H9 (cell line): ENCODE results near the gene PABPN1. TPM values are rescaled to one million over a fixed set of nuclear protein-coding genes. Genes with fewer than 3 reads are reported as not detected.

Experiments used
- DNase-seq: peaks from one replicate; pipeline ENCODE4 v3.0.0-alpha.2; 2017
- H2AFZ ChIP-seq: one replicate; pipeline ENCODE4 v1.6.1; 2013; ENCODE audit warnings: mild to moderate bottlenecking, low read length, control low read depth, moderate library complexity
- H2AK5ac ChIP-seq: 2 replicates; pipeline ENCODE4 v1.6.1; 2013; ENCODE audit warnings: low read length, control low read depth, mixed read lengths; ENCODE audit not compliant: insufficient read length
- H2BK120ac ChIP-seq: one replicate; pipeline ENCODE4 v1.6.1; 2013; ENCODE audit warnings: low read depth, mild to moderate bottlenecking, low read length, control low read depth, inconsistent platforms; ENCODE audit not compliant: poor library complexity, severe bottlenecking
- H2BK12ac ChIP-seq: 2 replicates; pipeline ENCODE4 v1.6.1; 2013; ENCODE audit warnings: low read length, control low read depth, mixed read lengths, low read depth; ENCODE audit not compliant: insufficient read length
- H2BK15ac ChIP-seq: 2 replicates; pipeline ENCODE4 v1.6.1; 2013; ENCODE audit warnings: low read depth, low read length, control low read depth
- H2BK20ac ChIP-seq: one replicate; pipeline ENCODE4 v1.6.1; 2013; ENCODE audit warnings: low read depth, mild to moderate bottlenecking, low read length, control low read depth, inconsistent platforms; ENCODE audit not compliant: poor library complexity, severe bottlenecking
- H2BK5ac ChIP-seq: 2 replicates; pipeline ENCODE4 v1.6.1; 2013; ENCODE audit warnings: low read length, control low read depth, mixed read lengths; ENCODE audit not compliant: insufficient read length
- H3K14ac ChIP-seq: 2 replicates; pipeline ENCODE4 v1.6.1; 2013; ENCODE audit warnings: low read length, control low read depth; ENCODE audit not compliant: insufficient read depth
- H3K18ac ChIP-seq: 2 replicates; pipeline ENCODE4 v1.6.1; 2013; ENCODE audit warnings: low read depth, mild to moderate bottlenecking, mixed read lengths, low read length, control low read depth; ENCODE audit not compliant: insufficient read length
- H3K23ac ChIP-seq: 2 replicates; pipeline ENCODE4 v1.6.1; 2013; ENCODE audit warnings: low read length, control low read depth, mixed read lengths, low read depth; ENCODE audit not compliant: insufficient read length
- H3K23me2 ChIP-seq: 2 replicates; pipeline ENCODE4 v1.6.1; 2013; ENCODE audit warnings: low read depth, mild to moderate bottlenecking, mixed read lengths, low read length, control low read depth; ENCODE audit not compliant: insufficient read length, poor library complexity, severe bottlenecking
- H3K27ac ChIP-seq: 2 replicates; pipeline ENCODE4 v1.5.1; 2013; ENCODE audit warnings: low read length, control low read depth, mixed read lengths, low read depth; ENCODE audit not compliant: insufficient read length
- H3K27me3 ChIP-seq: 2 replicates; pipeline ENCODE4 v1.6.1; 2013; ENCODE audit warnings: low read length, control low read depth, inconsistent platforms; ENCODE audit not compliant: insufficient read depth
- H3K4ac ChIP-seq: 2 replicates; pipeline ENCODE4 v1.6.1; 2013; ENCODE audit warnings: low read depth, mild to moderate bottlenecking, control low read depth, inconsistent platforms, low read length, moderate library complexity
- H3K4me1 ChIP-seq: 2 replicates; pipeline ENCODE4 v1.6.1; 2013; ENCODE audit warnings: low read length, control low read depth, inconsistent platforms; ENCODE audit not compliant: insufficient read depth
- H3K4me2 ChIP-seq: 2 replicates; pipeline ENCODE4 v1.6.1; 2013; ENCODE audit warnings: low read length, control low read depth, mixed read lengths; ENCODE audit not compliant: insufficient read length, insufficient read depth
- H3K56ac ChIP-seq: 2 replicates; pipeline ENCODE4 v1.6.1; 2013; ENCODE audit warnings: low read depth, mild to moderate bottlenecking, mixed read lengths, low read length, control low read depth; ENCODE audit not compliant: insufficient read length
- H3K79me1 ChIP-seq: 2 replicates; pipeline ENCODE4 v1.6.1; 2013; ENCODE audit warnings: low read depth, mild to moderate bottlenecking, moderate library complexity, low read length, control low read depth, inconsistent platforms; ENCODE audit not compliant: insufficient read depth, poor library complexity, severe bottlenecking
- H3K79me2 ChIP-seq: 2 replicates; pipeline ENCODE4 v1.6.1; 2013; ENCODE audit warnings: low read length, control low read depth, inconsistent platforms; ENCODE audit not compliant: insufficient read depth
- H3K9ac ChIP-seq: 2 replicates; pipeline ENCODE4 v1.6.1; 2013; ENCODE audit warnings: low read length, control low read depth, mixed read lengths; ENCODE audit not compliant: insufficient read length; ENCODE audit errors: extremely low read depth
- H3K9me3 ChIP-seq: one replicate; pipeline ENCODE4 v1.6.1; 2013; ENCODE audit warnings: low read depth, low read length, inconsistent platforms; ENCODE audit not compliant: control insufficient read depth
- H3T11ph ChIP-seq: one replicate; pipeline ENCODE4 v1.6.1; 2013; ENCODE audit warnings: mild to moderate bottlenecking, low read length, control low read depth, inconsistent platforms
- H4K20me1 ChIP-seq: one replicate; pipeline ENCODE4 v1.6.1; 2013; ENCODE audit not compliant: control insufficient read depth, insufficient read length, insufficient read depth
- H4K5ac ChIP-seq: 2 replicates; pipeline ENCODE4 v1.6.1; 2013; ENCODE audit warnings: low read depth, mild to moderate bottlenecking, mixed read lengths, low read length, control low read depth; ENCODE audit not compliant: insufficient read length
- H4K8ac ChIP-seq: replicated peaks from 2 replicates; pipeline ENCODE4 v1.6.1; 2013; ENCODE audit warnings: low read length, control low read depth, mixed read lengths, low read depth; ENCODE audit not compliant: insufficient read length
- H4K91ac ChIP-seq: 2 replicates; pipeline ENCODE4 v1.6.1; 2013; ENCODE audit warnings: low read depth, mild to moderate bottlenecking, moderate library complexity, mixed read lengths, low read length, control low read depth; ENCODE audit not compliant: insufficient read length
- H3K27ac Mint-ChIP-seq, 3 experiments: 2 replicates in 2 of 3; 3 replicates in 1 of 3; pipeline ENCODE4 v1.8.0; 2020 to 2021; ENCODE audit warnings: mixed read lengths in 3 of 3, mild to moderate bottlenecking in 1 of 3, moderate library complexity in 1 of 3
- H3K27me3 Mint-ChIP-seq: 2 replicates; pipeline ENCODE4 v1.8.0; 2021; ENCODE audit warnings: low read depth, mild to moderate bottlenecking, moderate library complexity, mixed read lengths
- H3K36me3 Mint-ChIP-seq, 3 experiments: 2 replicates in 2 of 3; 3 replicates in 1 of 3; pipeline ENCODE4 v1.8.0; 2020 to 2021; ENCODE audit warnings: low read depth in 3 of 3, mixed read lengths in 3 of 3; ENCODE audit not compliant: insufficient read depth in 1 of 3
- H3K4me1 Mint-ChIP-seq, 2 experiments: 2 replicates each; pipeline ENCODE4 v1.8.0; 2020; ENCODE audit warnings: mixed read lengths in 2 of 2
- H3K4me3 Mint-ChIP-seq, 2 experiments: 2 replicates in 1 of 2; 3 replicates in 1 of 2; pipeline ENCODE4 v1.8.0; 2020 to 2021; ENCODE audit warnings: mild to moderate bottlenecking in 2 of 2, mixed read lengths in 2 of 2, moderate library complexity in 1 of 2
- H3K9me3 Mint-ChIP-seq, 2 experiments: 2 replicates in 1 of 2; 3 replicates in 1 of 2; pipeline ENCODE4 v1.8.0; 2020; ENCODE audit warnings: mild to moderate bottlenecking in 2 of 2, mixed read lengths in 2 of 2, moderate library complexity in 1 of 2
- CTCF ChIP-seq: fragments of 200-600 bp; sonication (generic); conservative IDR thresholded peaks from 3 replicates; pipeline ENCODE4 v1.8.0; 2021; ENCODE audit warnings: antibody characterized with exemption, mild to moderate bottlenecking
- WGBS: extraction: QIAGEN DNeasy Blood & Tissue Kit; methylation state at CpG from one replicate; pipeline ENCODE4 v1.1.7; 2013; ENCODE audit warnings: missing lambda C conversion rate, low lambda C conversion rate, mixed read lengths; ENCODE audit not compliant: insufficient read length; ENCODE audit errors: extremely low coverage; 5-methylcytosine and 5-hydroxymethylcytosine counted together
- total RNA-seq: library from RNA; stranded (reverse); gene quantifications from 2 replicates; pipeline ENCODE4 v1.2.1, GENCODE V29; 2021

Gene PABPN1
- total RNA-seq, 1 experiment from 2014 or later: 333 TPM

DNA sequence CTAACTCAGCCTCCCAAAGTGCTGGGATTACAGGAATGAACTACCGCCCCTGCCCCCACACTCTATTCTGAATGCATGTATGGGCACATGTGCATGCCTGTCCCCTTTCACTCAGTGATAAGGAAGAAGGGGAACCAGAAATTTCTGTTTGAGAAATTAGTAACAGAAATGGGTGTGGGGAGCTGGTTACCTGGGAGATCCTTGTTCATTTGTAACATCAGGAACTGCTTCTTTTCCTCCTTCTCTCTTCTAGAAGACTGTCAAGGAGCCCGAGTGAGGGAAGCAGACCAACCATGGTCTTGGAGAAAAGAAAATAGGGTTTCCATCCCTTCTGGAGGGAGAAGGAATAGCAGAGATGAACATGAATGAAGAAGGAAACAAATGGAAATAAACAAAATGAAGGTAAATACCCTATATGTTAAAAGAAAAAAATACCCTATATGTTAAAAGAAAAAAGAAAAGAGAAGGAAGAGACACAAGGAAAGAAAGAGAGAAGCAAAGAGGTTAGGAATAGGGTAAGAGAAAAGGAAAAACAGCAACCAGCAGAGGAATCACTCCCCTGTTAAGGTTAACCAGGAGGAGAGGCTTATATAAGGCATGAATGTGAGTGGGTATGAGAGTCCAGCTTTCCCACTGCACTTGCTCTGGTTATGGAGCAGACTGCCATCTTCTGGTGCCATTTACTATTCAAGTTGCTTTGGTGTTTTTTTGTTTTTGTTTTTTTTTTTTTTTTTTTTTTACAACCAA lies 21.9 kb upstream of the PABPN1 start:
- H3K4me3 Mint-ChIP-seq: no peak overlapping the region; a peak in 1 of 5 replicates
- no peak overlapping the region for H3K27ac ChIP-seq

More for the DNA sequence above, 21.9 kb upstream of the PABPN1 start:
- H4K8ac ChIP-seq: no peak overlapping the region
- no peaks in the 10 kb centered on the region for H3K79me2 ChIP-seq
- no peaks in the 10 kb centered on the region for H3K9me3 ChIP-seq
- no peak overlapping the region for H3K27ac Mint-ChIP-seq
- no peak overlapping the region for H3K18ac ChIP-seq
- no CpG with 5 or more reads among the region's 2 CpGs for WGBS
- H3K9ac ChIP-seq: no peak overlapping the region
- no peak overlapping the region for H3K23ac ChIP-seq
- no peak overlapping the region for H2BK15ac ChIP-seq
- H3K36me3 Mint-ChIP-seq: peaks cover 0 to 10% (median 0%) of the 10 kb centered on the region in 3 experiments; a peak in 1 of 7 replicates
- no peaks in the 10 kb centered on the region; a peak in 1 of 5 replicates for H3K9me3 Mint-ChIP-seq
- no peak overlapping the region for H4K91ac ChIP-seq
- peaks cover 17% of the 10 kb centered on the region for H3K23me2 ChIP-seq
- peaks cover 15 to 24% of the 10 kb centered on the region in 2 experiments for H3K4me1 Mint-ChIP-seq
- no peak overlapping the region for H2BK12ac ChIP-seq
- H3K14ac ChIP-seq: no peak overlapping the region
- H2BK20ac ChIP-seq: no peak overlapping the region
- H3K56ac ChIP-seq: no peak overlapping the region
- DNase-seq: no peak
- H2AK5ac ChIP-seq: no peak overlapping the region
- TF ChIP-seq CTCF: no peak; the same call in 2 of the 3 replicates
- H3K27me3 Mint-ChIP-seq: peaks cover 82% of the 10 kb centered on the region
- no peak overlapping the region for H2BK120ac ChIP-seq
- H3K4me2 ChIP-seq: no peak overlapping the region
- no peak overlapping the region for H2BK5ac ChIP-seq
- H3K79me1 ChIP-seq: no peaks in the 10 kb centered on the region
- H3K27me3 ChIP-seq: peaks cover 26% of the 10 kb centered on the region
- no peaks in the 10 kb centered on the region for H4K20me1 ChIP-seq
- H3K4me1 ChIP-seq: no peaks in the 10 kb centered on the region
- no peak overlapping the region for H4K5ac ChIP-seq
- no peak overlapping the region for H3K4ac ChIP-seq
- H3T11ph ChIP-seq: no peak overlapping the region
- H2AFZ ChIP-seq: no peak overlapping the region
